A549 (cell line): ENCODE results near the gene ADAM12. TPM values are rescaled to one million over a fixed set of nuclear protein-coding genes. Genes with fewer than 3 reads are reported as not detected.

Experiments
- ATAC-seq, 2 experiments: fragments of 200-7000 bp in 1 of 2; fragments of >200 bp in 1 of 2; cut with Nextera tagmentation in 1 of 2; cut with Tn5 transposase in 1 of 2; 3 replicates each; pipeline versions ENCODE4 v1.8.0 to v1.9.1; 2018 to 2020; ENCODE audit warnings: mild to moderate bottlenecking in 1 of 2, moderate library complexity in 1 of 2
- CTCF ChIA-PET: fragments of 300-600 bp; sonication (Branson Sonifier 250); formaldehyde crosslinking; extraction: SDS; loops from one replicate; lab custom pipeline; 2021; ENCODE audit warnings: antibody characterized with exemption, inconsistent platforms; lab: Yijun Ruan, JAX
- POLR2A ChIA-PET: fragments of 350-600 bp; formaldehyde crosslinking; extraction: SDS; loops from one replicate; lab custom pipeline; 2021; ENCODE audit warnings: antibody characterized with exemption, inconsistent platforms; lab: Yijun Ruan, JAX
- DNase-seq, 2 experiments: peaks; one replicate each; pipeline versions ENCODE4 v3.0.0 to v3.0.0-alpha.2; 2011 to 2016; ENCODE audit warnings: low read depth in 1 of 2, low spot score in 1 of 2
- FAIRE-seq: peaks from 2 replicates; lab custom pipeline; 2011; peaks lifted over from hg19 to GRCh38; lab: Jason Lieb, UNC
- H3K27ac ChIP-seq, 2 experiments: fragments of >200 bp; sonication (Bioruptor Twin); formaldehyde crosslinking; 3 replicates each; pipeline ENCODE4 v1.5.1; 2016 to 2017
- H3K4me1 ChIP-seq: fragments of >200 bp; sonication (Bioruptor Twin); formaldehyde crosslinking; 3 replicates; pipeline ENCODE4 v1.6.1; 2016
- H3K4me2 ChIP-seq: fragments of >200 bp; sonication (Bioruptor Twin); formaldehyde crosslinking; 3 replicates; pipeline ENCODE4 v1.6.1; 2016
- H3K4me3 ChIP-seq: fragments of >200 bp; sonication (Bioruptor Twin); formaldehyde crosslinking; 3 replicates; pipeline ENCODE4 v1.5.1; 2016
- H3K9me3 ChIP-seq: fragments of >200 bp; sonication (Bioruptor Twin); formaldehyde crosslinking; 3 replicates; pipeline ENCODE4 v1.6.1; 2016
- BHLHE40 ChIP-seq: IDR thresholded peaks from 2 replicates; pipeline ENCODE4 v1.6.1; 2012; ENCODE audit warnings: low read depth, low read length, inconsistent platforms
- CEBPB ChIP-seq, 2 experiments: fragments of >200 bp in 1 of 2; sonication (Bioruptor Twin) in 1 of 2; formaldehyde crosslinking in 1 of 2; IDR thresholded peaks; 2 replicates each; pipeline ENCODE4 v1.6.1; 2012 to 2016
- EHF ChIP-seq: fragments of 250-450 bp; sonication (Bioruptor Pico); IDR thresholded peaks from 2 replicates; pipeline ENCODE4 v1.5.0; 2020; ENCODE audit warnings: mild to moderate bottlenecking
- ESRRA ChIP-seq: fragments of 150-350 bp; IDR thresholded peaks from 2 replicates; pipeline ENCODE4 v1.6.1; 2014; ENCODE audit warnings: mild to moderate bottlenecking, low read length, borderline replicate concordance
- FOSB ChIP-seq: fragments of 250-450 bp; sonication (Bioruptor Pico); IDR thresholded peaks from 2 replicates; pipeline ENCODE4 v1.5.0; 2020; ENCODE audit warnings: mild to moderate bottlenecking, moderate library complexity
- HEYL ChIP-seq: fragments of 250-450 bp; sonication (Bioruptor Pico); IDR thresholded peaks from 2 replicates; pipeline ENCODE4 v1.8.0; 2021; ENCODE audit warnings: mild to moderate bottlenecking, moderate library complexity
- HOXB13 ChIP-seq: fragments of 250-450 bp; sonication (Bioruptor Pico); IDR thresholded peaks from 2 replicates; pipeline ENCODE4 v1.5.0; 2020; ENCODE audit warnings: low read depth, mild to moderate bottlenecking, moderate library complexity
- HOXB5 ChIP-seq: fragments of 250-450 bp; sonication (Bioruptor Pico); IDR thresholded peaks from 2 replicates; pipeline ENCODE4 v1.5.0; 2020; ENCODE audit warnings: mild to moderate bottlenecking, moderate library complexity
- JUN ChIP-seq, 2 experiments: fragments of >200 bp; sonication (Bioruptor Twin); formaldehyde crosslinking; IDR thresholded peaks; 2 replicates in 1 of 2; 3 replicates in 1 of 2; pipeline ENCODE4 v1.6.1; 2016 to 2017
- JUNB ChIP-seq: fragments of >200 bp; sonication (Bioruptor Twin); formaldehyde crosslinking; IDR thresholded peaks from 2 replicates; pipeline ENCODE4 v1.6.1; 2016
- KDM1A ChIP-seq: fragments of 200-600 bp; sonication (generic); IDR thresholded peaks from 2 replicates; pipeline ENCODE4 v1.6.1; 2016; ENCODE audit warnings: low read depth, mild to moderate bottlenecking
- KDM5A ChIP-seq: fragments of 200-600 bp; sonication (generic); IDR thresholded peaks from 2 replicates; pipeline ENCODE4 v1.6.1; 2016; ENCODE audit warnings: antibody characterized with exemption, mild to moderate bottlenecking
- NPAS2 ChIP-seq: fragments of 250-450 bp; sonication (Bioruptor Pico); IDR thresholded peaks from 2 replicates; pipeline ENCODE4 v1.8.0; 2022; ENCODE audit warnings: mild to moderate bottlenecking, moderate library complexity, borderline replicate concordance
- NR3C1 ChIP-seq: fragments of >200 bp; sonication (Bioruptor Twin); formaldehyde crosslinking; IDR thresholded peaks from 3 replicates; pipeline ENCODE4 v1.6.1; 2017
- PHF8 ChIP-seq: fragments of 200-600 bp; sonication (generic); IDR thresholded peaks from 2 replicates; pipeline ENCODE4 v1.6.1; 2016; ENCODE audit warnings: low read depth, mild to moderate bottlenecking, antibody characterized with exemption, moderate library complexity, borderline replicate concordance
- POLR2A ChIP-seq: IDR thresholded peaks from 2 replicates; pipeline ENCODE4 v1.6.1; 2012; ENCODE audit warnings: mild to moderate bottlenecking, low read length
- POLR2AphosphoS2 ChIP-seq: conservative IDR thresholded peaks from 2 replicates; pipeline ENCODE4 v1.6.1; 2012; ENCODE audit warnings: low read length, improper control_type of control experiment, inconsistent platforms
- RARB ChIP-seq: fragments of 250-450 bp; sonication (Bioruptor Pico); IDR thresholded peaks from 2 replicates; pipeline ENCODE4 v1.8.0; 2021; ENCODE audit warnings: mild to moderate bottlenecking, moderate library complexity
- ZNF302 ChIP-seq: fragments of 250-450 bp; sonication (Bioruptor Pico); IDR thresholded peaks from 2 replicates; pipeline ENCODE4 v1.9.0; 2021; ENCODE audit warnings: inconsistent platforms, mild to moderate bottlenecking, moderate library complexity
- WGBS: methylation state at CpG from one replicate; pipeline ENCODE4 v1.1.6; 2017; ENCODE audit errors: missing lambda C conversion rate; 5-methylcytosine and 5-hydroxymethylcytosine counted together
- polyA plus RNA-seq, 4 experiments: library from polyadenylated mRNA; depleted of rRNA in 3 of 4; stranded (reverse); fragments of >200 nt; fragmentation: RNase III in 1 of 4; extraction: RNeasy Plus Mini Kit Qiagen cat#74134 plus additional on column Dnase treatment in 1 of 4; gene quantifications; 2 replicates in 3 of 4; 3 replicates in 1 of 4; pipeline ENCODE4 v1.2.3, GENCODE V29; 2011 to 2017
- TF ChIP-seq, protein P1 (sequence below): fragments of 200-600 bp; sonication (generic); IDR thresholded peaks from 2 replicates; pipeline ENCODE4 v1.6.1; 2016; ENCODE audit warnings: antibody characterized with exemption, mild to moderate bottlenecking, moderate library complexity
- TF ChIP-seq, protein P2 (sequence below): fragments of >200 bp; sonication (Bioruptor Twin); formaldehyde crosslinking; IDR thresholded peaks from 2 replicates; pipeline ENCODE4 v1.6.1; 2016
- TF ChIP-seq, protein P3 (sequence below): IDR thresholded peaks from 2 replicates; pipeline ENCODE4 v1.6.1; 2012; ENCODE audit warnings: low read depth, borderline replicate concordance
- TF ChIP-seq, protein P4 (sequence below): fragments of >200 bp; sonication (Bioruptor Twin); formaldehyde crosslinking; IDR thresholded peaks from 3 replicates; pipeline ENCODE4 v1.6.1; 2016

ADAM12 gene
- polyA plus RNA-seq, 2 of the 4 experiments (the other 2 are of a cell fraction): 1.6 to 4.8 TPM

DNA sequence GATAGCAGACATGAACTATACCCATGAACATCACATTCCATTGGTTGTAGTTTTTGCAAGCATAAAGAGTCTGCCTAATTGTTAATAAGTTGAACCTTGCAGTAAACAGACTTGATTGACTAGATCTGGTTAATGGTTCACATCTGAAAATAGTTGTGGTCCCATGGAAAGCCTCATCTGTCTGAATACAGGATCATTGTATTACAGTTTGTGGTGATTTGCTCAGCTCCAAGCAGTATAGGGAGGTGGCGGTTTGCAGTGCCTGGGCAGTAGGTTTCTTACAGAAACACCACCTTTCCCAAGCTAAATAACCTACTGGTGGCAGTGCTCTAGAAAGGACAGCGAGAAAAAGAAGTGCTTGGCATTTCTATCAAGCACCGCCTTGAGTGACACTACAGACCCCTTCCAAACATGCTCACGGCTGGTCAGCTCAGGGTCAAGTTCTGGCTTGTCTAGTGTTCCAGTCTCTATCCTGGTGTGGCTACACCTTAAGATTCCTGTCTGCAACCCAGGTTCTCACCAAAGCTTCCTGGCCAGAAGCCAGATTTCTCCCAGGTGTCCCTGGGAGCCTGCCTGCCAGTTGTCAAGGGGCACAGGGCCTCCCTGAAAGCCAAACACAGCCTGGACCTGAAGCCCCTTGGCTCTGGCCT lies 372.0 kb downstream of the ADAM12 start:
- Histone ChIP-seq H3K4me2 (no peak overlapping the region), H3K4me1 (peaks cover 27% of the 10 kb centered on the region), H3K27ac (no peak overlapping the region), H3K9me3 (no peaks in the 10 kb centered on the region), H3K4me3 (no peak overlapping the region)
- FAIRE-seq (no peak), DNase-seq (no peak), ATAC-seq (no peak)
- WGBS: 95% methylated on average over 4 of the region's 4 CpGs
- TF ChIP-seq, protein P1, sequence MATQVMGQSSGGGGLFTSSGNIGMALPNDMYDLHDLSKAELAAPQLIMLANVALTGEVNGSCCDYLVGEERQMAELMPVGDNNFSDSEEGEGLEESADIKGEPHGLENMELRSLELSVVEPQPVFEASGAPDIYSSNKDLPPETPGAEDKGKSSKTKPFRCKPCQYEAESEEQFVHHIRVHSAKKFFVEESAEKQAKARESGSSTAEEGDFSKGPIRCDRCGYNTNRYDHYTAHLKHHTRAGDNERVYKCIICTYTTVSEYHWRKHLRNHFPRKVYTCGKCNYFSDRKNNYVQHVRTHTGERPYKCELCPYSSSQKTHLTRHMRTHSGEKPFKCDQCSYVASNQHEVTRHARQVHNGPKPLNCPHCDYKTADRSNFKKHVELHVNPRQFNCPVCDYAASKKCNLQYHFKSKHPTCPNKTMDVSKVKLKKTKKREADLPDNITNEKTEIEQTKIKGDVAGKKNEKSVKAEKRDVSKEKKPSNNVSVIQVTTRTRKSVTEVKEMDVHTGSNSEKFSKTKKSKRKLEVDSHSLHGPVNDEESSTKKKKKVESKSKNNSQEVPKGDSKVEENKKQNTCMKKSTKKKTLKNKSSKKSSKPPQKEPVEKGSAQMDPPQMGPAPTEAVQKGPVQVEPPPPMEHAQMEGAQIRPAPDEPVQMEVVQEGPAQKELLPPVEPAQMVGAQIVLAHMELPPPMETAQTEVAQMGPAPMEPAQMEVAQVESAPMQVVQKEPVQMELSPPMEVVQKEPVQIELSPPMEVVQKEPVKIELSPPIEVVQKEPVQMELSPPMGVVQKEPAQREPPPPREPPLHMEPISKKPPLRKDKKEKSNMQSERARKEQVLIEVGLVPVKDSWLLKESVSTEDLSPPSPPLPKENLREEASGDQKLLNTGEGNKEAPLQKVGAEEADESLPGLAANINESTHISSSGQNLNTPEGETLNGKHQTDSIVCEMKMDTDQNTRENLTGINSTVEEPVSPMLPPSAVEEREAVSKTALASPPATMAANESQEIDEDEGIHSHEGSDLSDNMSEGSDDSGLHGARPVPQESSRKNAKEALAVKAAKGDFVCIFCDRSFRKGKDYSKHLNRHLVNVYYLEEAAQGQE: no peak
- no peak for TF ChIP-seq POLR2A
- TF ChIP-seq KDM1A: no peak
- TF ChIP-seq HEYL (CRISPR knock-in tag): no peak
- no peak for TF ChIP-seq JUN (IDR thresholded peaks at IDR 0.05)
- TF ChIP-seq JUNB: no peak
- TF ChIP-seq, protein P2, sequence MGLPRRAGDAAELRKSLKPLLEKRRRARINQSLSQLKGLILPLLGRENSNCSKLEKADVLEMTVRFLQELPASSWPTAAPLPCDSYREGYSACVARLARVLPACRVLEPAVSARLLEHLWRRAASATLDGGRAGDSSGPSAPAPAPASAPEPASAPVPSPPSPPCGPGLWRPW: no peak
- TF ChIP-seq, protein P3, sequence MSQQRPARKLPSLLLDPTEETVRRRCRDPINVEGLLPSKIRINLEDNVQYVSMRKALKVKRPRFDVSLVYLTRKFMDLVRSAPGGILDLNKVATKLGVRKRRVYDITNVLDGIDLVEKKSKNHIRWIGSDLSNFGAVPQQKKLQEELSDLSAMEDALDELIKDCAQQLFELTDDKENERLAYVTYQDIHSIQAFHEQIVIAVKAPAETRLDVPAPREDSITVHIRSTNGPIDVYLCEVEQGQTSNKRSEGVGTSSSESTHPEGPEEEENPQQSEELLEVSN: no peak
- no peak for TF ChIP-seq FOSB (CRISPR knock-in tag)
- TF ChIP-seq POLR2AphosphoS2: no peak
- no peak for TF ChIP-seq HOXB5
- TF ChIP-seq PHF8: no peak
- CTCF ChIA-PET: interaction anchor here (0.8 to 1.1 kb wide), 4 partner anchors 29 to 47 kb away, joined by 3 read pairs; no protein-coding TSS in a partner anchor
- POLR2A ChIA-PET: no interaction called here

DNA sequence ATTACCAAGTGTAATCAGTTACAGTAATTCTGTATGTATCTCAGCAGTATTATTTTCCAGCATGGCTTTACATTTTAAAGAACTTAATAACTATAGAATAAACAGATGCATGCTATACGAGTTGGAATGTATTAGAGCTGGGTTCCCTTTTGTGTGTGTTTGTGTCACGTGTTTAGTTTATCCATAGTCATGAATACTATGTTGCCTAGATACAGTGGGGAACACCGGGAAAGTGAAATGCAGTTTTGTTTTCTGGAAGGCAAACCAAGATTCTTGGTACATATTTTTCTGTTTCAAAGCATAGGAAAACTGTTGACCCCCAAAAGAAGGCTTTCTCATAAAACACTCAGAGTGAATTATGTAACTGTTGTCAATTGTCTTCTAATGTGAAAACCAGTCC lies 372.9 kb downstream of the ADAM12 start:
- WGBS: 75% methylated on average over 3 of the region's 3 CpGs
- Histone ChIP-seq H3K4me2 (no peak overlapping the region), H3K4me3 (no peak overlapping the region), H3K9me3 (peaks cover 6% of the 10 kb centered on the region; the same call in 2 of the 3 replicates), H3K27ac (no peak overlapping the region), H3K4me1 (peaks cover 27% of the 10 kb centered on the region)
- ATAC-seq (no peak), DNase-seq (no peak), FAIRE-seq (no peak)
- TF ChIP-seq, protein P4, sequence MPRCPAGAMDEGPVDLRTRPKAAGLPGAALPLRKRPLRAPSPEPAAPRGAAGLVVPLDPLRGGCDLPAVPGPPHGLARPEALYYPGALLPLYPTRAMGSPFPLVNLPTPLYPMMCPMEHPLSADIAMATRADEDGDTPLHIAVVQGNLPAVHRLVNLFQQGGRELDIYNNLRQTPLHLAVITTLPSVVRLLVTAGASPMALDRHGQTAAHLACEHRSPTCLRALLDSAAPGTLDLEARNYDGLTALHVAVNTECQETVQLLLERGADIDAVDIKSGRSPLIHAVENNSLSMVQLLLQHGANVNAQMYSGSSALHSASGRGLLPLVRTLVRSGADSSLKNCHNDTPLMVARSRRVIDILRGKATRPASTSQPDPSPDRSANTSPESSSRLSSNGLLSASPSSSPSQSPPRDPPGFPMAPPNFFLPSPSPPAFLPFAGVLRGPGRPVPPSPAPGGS: no peak
- TF ChIP-seq EHF (CRISPR knock-in tag): no peak
- no peak for TF ChIP-seq RARB (CRISPR knock-in tag)
- TF ChIP-seq HOXB13 (CRISPR knock-in tag): no peak
- no peak for TF ChIP-seq NR3C1
- no peak for TF ChIP-seq HOXB5
- TF ChIP-seq PHF8: no peak
- TF ChIP-seq BHLHE40: no peak
- no peak for TF ChIP-seq KDM5A
- no peak for TF ChIP-seq CEBPB (IDR thresholded peaks at IDR 0.05)
- no peak for TF ChIP-seq ZNF302 (CRISPR knock-in tag)
- no peak for TF ChIP-seq ESRRA
- TF ChIP-seq NPAS2 (CRISPR knock-in tag): no peak
- ChIA-PET CTCF (no interaction called here), POLR2A (no interaction called here)
